Endometrium (tissue), 2 donors: ENCODE measurements around the gene UBE2QL1.

Experiments
- FAIRE-seq: peaks from 2 replicates; lab custom pipeline; 2012; peaks lifted over from hg19 to GRCh38; lab: Jason Lieb, UNC
- donor health status: control.
- donor health status: control.

Gene UBE2QL1

DNA sequence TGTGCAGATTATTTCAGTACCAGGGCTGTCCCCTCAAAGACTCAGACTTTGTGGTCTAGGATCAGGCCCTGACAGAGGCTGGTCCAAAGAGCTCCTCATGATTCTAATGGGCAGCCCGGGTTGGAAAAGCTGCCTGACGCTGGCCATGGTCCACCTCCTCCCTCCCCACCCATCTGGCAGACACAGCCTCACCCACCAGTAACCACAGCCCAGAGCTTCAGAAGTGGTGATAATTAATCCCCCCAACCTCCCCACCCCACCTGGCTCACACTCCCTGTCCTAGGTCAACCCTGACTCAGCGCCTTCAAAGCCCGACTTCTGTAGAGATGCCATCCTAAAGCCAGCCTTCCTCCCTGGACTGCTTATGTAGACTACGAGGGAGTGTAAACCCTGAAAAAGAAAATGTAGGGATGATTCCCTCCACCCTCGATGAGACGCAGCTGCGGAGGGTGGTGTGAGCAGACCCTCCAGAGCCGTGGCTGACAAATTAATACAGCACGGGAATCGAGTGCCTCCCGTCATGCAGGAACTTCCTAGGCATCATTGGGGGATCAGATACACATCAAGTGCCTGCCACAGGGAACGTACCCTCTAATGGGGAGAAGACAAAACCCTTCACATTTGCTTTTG is 7.0 kb downstream of the UBE2QL1 start:
- no peak for FAIRE-seq

DNA sequence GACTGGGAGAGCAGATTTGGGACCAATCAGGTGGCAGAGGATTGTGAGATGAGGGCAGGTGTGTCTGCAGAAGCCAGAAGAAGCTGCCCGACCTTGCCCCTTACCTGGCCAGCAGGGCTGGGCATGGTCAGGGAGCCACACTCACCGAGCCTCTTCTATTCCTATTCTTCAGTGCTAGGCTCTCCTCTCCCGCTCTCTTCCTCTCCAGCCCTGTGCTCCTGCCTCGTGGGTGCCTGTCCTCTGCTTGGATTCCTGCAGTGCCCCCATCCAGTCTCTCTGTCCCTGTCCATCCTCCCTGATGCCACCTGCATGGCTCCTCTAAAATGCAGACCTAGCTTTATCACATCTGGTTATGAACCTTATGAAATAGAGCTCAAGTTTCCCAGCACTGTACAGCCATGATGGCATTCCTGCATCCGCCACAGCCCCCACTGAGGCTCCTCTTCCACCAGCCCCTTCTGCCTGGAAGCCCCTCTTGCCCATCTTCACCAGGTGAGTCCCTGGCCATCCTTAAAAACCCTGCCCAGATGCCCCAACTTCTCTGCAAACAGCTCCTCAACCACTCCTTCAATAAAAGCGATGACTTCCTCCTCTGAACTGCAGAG is 8.2 kb downstream of the UBE2QL1 start:
- no peak for FAIRE-seq

DNA sequence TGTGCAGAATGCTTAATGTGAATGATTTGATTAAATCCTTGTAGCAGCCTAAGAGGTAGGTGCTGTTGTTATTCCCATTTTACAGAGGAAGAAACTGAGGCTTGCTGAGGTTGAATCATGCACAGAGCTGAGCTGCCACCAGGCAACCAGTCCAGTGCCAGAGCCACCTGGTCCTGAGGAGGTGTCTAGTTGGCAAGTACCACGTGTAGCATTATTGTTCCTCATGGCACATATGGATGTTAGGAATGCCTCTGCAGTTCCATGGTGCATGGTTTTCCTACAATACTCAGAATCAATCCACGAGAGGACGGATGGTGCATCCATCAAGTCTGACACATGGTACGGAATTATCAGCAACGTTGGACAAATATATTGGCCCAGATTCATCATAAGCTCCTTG is 8.9 kb downstream of the UBE2QL1 start:
- no peak for FAIRE-seq

DNA sequence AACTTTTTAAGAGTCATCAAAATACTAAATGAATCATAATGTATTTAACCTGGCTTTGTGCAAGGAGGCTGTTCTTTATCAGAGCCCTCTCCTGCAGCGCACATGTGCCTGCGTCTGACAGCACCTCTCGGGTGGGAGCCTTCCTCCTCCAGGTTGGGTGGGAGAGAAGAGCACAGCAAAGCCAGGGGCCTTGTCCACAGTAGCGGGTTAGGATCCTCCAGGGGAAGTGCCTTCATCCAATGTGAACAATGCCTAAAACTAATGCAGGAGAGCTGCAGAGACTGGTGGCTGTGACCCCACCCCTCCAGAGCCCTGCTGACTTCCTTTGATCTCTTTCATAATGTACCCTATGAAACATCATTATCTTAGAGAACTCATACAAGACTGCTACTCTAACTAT is 10.2 kb downstream of the UBE2QL1 start:
- no peak for FAIRE-seq

DNA sequence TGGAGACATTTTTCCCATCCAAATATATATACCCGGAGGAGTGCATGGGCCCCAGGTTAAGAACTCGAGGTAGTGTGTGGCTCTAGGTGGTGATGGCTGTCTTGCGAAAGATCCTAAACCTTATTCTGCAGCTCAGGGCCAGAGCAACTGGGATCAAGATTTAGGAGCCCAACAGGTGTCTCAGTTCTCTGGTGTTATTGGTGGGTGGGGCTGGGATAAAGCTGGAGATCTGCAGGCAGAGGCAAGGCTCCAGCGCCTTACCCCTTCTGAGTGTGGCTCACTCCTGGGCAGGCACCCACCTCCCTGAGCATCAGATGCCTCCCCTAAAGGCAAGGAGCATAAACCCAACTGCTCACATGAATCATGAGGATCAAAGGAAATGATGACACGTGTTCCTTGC is 11.2 kb downstream of the UBE2QL1 start:
- no peak for FAIRE-seq

DNA sequence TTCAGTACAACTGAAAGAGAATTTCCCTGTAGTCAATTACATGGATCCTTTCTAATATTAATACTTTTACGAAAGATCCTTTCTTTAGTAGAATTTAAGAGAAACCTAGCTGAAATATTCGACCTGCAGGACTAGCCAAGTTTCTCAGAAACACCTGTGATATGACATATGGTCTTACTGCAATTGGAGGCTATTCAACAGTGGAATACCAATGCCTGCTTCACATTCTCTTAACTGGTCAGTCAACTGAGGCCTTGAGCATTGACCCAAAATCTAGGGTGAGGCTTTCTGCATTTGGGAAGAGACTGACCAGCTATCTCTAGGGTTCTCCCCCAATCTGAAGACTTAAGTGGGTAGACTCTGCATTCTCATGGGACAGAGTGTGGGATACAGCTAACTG is 12.3 kb downstream of the UBE2QL1 start:
- no peak for FAIRE-seq

DNA sequence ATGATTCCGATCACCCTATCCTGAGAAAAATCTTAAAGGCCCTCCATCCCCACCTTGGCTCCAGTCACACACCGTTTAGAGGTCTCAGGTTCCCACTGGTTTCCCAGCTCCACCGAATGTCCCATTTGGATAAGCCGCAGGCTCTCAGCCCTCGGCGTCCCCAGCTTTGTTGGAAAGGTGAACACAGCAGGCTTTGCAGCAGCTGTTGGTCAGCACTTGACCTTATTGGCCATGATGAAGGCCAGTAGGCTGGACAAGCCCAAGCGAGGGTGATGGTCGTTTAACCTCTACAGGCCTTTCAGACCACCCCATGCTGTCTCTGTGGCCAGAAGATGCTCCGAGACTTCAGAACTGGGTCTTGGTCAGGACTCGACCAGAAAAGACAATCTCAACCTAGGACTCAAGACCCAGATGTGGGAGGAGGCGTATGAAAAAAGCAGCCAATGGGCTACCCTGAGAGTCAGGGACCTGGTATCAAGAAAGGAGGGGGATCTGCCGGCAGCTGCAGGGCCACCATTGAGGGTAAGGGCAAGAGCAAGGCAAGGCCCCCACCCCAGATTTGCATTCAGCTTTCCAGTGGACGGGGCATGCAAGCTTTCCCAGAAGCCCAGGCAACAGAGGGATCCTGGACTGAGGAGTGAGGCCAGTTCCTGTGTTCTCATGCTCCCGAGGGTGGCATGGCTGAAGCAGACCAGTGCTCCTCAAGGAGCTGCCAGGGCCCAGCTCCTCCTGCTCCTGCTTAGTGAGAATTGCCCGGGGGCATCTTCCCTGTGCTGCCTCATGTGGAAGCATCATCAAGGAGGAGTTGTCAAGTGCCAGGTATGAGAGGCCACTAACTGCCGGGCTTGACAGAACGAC is 13.4 kb downstream of the UBE2QL1 start:
- no peak for FAIRE-seq

DNA sequence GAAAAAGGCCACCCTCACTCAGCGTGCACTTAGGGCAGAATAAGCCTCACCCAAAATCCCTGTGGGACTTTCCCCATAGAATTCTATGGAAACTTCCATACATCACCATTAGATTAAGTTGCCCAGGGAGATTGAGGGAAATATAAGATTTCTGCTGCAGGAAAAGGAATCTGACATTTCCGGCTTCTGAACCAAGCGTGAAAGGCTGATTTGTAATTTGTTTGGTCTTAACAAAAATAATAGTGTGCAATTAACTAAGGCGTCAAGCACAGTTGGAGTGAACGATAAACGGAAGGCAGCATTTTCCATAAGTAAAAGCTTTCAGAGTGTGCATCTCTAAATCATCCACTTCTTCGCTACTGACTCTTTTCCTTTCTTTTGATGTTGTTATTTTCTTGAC is 14.0 kb downstream of the UBE2QL1 start:
- FAIRE-seq, result no peak

DNA sequence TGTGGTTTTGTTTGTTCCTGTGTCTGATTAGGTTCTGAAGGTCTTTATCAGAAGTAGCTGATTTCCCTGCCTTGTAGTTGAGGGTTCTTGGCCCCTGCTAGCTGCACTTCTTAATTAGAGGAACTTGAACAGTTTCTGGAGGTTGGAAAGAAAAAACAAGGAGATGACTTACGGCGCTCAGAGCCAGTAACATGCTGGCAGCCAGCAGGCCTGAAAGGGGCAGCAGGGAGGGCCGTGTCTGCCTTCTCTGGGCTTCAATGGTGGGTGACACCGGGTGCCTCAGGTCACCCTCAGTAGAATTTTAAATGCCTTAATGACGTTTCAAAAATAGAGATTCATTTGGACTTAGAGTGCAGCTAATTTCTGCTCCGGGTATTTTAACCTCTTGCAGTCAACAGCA is 15.8 kb downstream of the UBE2QL1 start:
- no peak for FAIRE-seq

DNA sequence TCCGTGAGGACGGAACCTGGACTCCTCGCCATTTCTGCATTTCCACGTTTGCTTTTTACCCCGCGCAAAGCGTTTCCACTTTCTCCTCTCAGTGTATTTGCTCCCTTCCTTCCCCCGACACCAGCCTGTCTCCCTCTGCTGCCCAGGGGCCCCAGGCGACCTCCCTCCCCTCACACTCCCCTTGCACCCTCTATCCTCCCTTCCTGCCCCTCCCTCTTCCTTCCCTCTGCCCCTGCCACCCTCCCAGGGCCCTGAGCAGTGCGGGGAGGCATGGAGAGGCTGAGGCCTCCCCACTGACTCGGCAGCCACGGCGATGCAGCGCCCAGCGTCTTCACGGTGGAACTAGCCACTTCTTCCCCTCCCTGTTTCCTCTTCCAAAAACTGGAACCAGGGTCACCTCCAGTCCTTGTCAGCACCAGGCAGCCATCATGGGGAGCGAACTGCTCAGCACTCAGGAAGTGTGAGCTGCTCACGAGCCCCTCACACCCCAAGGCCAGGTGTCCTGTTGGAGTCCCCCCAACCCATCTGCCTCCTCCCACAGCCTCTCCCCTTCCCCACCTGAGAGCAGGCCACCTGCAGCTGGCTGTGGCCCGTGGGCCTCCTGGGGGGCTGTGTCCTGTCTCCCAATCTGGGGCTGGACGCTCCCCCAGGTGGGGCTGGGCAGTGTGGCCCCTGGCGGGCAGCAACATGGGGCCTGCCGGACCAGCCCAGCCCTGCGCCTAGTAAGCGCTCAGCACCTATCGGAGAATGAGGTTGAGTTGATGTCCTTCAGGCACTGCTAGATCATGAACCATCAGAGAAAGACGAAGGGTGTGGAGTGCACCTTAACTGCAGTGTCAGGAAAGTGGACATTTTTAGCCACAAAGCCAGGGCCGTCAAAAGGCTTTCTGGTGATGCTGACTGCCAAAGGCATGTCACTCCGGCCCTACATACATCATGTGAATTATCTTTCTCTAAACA is 17.5 kb downstream of the UBE2QL1 start:
- FAIRE-seq, result no peak

DNA sequence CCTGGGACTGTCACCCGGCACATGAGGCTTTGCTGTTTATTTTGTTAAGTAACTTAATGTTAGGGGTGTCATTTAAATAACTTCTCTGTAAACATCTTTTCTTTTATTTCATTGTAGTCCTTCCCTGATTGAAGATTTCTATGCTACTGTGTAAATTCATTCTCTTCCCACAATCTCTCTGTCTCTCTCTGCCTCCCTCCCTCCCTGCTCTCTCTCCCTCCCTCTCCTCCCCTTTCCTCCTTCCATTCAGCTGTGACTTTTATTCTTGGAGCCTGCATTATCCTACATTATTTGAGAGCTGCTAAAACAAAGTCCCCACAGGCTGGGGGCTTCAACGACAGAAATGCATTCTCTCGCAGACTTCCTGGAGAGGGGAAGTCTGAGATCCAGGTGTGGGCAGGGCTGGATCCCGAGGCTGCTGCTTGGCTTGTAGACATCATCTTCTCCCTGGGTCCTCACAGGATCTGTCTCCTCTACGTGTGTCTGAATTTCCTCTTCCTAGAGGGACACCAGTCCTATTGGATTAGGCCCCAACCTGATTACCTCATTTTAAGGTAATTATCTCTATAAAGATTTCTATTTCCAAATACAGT is 18.4 kb downstream of the UBE2QL1 start:
- no peak for FAIRE-seq

DNA sequence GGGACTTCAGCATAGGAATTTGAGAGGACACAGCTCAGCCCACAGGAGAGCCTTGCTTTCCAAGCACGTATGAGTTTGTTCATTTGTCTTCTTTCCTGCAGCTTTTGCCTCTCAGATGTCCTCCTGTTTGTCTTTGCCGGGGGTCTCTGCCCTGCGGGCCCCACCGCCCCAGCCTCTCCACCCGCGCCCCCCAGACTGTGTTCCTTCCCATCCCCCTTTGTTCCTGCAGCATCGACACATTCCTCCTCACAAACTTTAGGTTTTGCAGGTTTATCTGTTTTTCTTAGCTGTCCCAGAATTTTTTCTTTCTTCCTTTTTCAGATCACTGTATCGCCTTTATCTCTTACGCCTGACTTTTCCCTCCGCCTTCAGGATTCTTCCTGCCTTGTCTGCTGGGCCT is 18.9 kb downstream of the UBE2QL1 start:
- FAIRE-seq, result no peak

DNA sequence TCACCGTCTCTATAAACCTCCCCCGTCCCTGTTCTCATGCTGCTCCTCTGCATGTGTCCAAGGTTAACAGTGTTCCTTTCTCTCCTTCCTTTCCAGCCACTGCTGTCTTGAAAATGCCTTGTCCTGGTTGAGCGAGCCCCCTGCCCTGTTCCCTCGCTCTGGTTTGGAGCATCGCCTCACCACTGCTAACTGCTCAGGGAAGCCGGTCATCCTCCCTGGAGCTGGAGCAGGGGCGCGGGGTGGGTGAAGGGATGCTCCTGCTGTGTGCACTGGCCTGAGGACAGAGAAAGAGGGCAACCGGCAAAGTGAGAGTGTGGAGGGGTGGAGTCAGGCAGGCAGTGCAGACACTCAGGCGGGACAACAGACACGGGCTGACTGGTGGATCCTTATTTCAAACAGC is 19.4 kb downstream of the UBE2QL1 start:
- no peak for FAIRE-seq

DNA sequence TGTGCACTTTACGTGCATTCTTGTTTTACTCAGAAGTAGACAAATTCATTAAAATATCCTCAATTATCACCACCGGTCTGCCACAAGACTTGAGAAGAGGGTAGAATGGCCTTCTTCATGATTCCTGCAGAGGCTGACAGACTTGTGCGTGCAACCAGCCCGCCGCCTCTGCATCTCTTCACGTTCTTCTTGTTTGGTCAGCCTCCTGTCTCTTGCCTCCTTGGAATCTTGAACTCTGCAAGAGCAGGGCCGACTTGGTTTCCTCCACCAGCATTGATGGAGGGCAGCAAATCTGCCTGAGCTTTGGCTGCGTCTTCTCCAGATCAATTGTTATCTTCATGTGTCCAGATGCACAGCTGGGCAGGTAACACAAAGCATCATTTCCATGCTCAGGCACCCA is 20.2 kb downstream of the UBE2QL1 start:
- FAIRE-seq, result no peak

DNA sequence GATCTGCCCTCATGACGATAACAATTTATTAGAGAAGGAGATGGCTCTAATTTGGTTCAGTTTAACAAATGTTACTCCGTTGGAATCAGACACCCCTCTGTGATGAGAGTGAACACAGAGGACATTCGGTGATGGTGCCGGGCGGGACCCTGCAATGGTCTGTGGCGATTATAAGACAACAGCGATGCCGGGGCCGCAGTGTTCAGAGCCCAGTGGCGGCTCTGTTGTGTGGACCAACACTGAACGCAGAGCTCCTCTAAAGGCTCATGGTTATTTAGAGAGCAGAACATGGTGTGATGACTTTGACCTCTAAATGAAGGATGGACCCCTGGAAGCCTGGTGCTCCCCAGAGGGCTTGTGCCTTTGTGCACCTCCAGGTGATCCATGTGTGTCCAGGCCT is 21.2 kb downstream of the UBE2QL1 start:
- FAIRE-seq, result no peak

DNA sequence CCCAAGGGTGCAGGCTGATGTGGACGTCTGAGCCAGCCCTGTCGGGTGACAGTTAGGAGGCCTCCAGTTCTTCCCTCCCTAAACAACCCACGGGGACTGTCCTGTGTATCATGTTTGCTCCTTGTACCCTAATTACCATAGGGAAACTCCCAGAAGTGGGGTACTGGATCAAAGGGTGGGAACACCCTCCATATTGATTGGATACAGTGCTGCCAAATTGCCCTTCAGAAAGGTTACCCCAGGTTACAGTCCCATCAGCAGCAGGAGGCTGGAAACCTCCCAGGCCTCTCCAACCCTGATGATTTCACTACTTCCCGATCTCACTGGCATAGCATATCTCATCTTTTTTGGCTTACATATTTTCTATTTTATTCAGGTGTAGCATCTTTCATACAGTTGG is 22.0 kb downstream of the UBE2QL1 start:
- FAIRE-seq, result no peak

DNA sequence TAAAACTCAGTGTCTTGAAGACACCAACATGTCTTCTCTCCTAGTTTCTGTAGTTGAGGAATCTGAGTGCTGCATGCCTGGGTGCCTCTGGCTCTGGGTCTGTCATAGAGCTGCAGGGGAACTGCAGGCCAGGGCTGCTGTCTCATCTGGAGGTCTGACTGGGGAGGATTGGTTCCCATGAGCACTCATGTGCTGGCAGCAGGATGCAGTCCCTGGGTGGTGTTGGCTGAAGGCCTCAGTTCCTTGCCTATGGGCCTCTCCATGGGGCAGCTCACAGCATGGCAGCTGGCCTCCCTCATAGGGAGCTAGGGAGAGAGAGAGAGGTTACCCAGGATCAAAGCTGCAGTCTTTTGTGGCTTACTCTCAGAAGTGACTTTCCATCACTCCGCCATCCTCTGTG is 22.6 kb downstream of the UBE2QL1 start:
- FAIRE-seq, result no peak

DNA sequence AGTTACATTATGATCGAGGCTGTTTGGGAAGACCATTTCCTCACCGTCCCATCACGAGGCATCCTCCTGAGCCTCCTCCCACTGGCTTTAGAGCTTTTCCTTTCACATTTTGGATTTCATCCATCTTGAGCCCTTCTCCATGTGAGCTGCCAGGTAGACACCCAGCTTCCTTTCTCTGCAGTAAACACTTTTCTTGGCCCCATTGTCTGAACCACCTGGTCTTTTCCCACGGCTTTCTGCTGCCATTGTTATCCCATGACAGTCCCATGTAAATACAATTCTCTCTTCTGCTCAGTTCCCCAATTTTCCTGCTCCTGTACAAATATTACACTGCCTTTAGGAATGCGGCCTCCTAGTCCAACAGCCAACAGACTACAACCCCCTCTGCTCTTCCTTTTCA is 24.1 kb downstream of the UBE2QL1 start:
- FAIRE-seq, result no peak

DNA sequence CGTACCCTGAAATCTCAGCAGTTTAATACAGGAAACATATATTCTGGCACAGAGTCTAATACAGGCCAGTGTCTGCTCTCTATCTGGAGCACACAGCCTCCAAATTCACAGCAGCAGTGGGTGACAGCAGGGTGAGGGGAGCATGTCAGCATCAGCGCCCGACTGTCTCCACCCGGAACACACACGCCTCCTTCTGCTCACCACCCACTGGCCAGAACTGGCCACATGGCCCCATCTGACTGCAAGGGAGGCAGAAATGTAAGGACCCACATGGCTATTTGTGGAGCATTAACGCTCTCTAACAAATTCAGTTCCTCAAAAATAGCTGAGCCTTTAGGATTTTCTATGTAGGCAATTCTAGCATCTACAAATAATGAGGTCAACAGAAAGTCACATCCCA is 24.6 kb downstream of the UBE2QL1 start:
- FAIRE-seq, result no peak

DNA sequence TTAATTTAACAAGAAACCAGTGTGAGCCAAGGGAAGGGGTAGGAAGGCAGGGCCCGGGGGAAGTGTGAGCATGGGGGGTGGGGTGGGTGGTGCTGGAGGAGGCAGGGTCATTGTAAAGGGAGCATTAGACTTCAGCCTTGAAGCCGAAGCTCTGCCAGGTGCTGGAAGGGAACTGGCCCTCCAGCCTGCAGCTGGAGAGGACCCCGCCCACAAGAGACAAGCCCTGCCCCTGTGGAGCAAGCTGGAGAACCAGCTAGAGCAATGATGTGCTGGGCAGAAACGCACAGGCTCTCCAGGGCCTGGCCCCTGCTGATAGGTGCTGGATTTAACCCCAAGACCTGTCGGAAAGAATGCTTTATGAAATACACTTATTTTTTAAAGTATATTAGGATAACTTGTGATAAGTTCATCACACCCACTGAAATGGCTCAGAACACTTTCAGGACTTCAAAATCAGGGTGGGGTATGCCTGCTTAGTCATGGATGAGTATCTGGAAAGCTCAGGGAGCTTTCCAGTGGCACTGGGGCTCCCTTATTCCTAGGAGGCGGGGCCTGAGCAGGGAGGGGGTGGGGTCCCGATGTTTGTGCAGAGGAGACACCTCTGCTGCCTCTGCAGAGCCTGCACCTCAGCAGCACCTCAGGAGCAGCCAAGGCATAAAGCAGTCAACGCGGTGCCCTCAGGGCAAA is 27.1 kb downstream of the UBE2QL1 start:
- FAIRE-seq, result no peak

DNA sequence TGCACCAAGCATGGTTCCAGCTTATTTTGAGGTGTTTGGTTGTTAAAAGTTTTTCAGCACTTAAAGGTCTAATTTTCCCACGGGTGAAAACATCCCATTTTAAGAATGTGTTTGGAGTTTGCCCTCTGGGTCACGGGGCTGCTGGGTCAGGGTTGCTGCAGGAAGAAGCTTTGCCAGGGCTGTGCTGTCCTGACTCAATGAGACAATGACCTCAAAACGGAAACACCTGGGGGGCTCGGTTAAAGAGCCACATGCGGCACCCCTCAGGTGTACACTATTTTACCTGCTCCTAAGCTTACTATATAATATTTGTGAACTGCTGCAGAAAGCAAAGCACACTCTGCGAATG is 27.6 kb downstream of the UBE2QL1 start:
- FAIRE-seq, result no peak

DNA sequence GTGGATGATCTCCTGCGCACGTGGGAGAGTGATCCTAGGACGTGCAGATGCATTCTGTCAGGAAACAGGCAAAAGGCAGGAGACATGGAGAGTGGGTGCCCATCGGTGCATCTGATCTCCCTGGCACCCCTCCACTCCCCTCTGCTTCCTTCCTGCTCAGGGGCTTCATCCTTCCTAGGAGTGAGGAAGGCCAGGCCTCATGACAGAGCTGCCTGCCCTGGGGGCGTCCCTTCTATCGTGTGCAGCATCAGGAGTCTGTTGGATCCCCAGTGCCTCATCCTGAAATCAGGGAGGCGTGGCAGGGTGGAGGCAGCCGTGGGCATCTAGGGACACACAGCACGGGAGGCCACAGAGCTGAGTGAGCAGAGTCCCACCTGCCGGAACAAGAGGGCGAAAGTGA is 30.1 kb downstream of the UBE2QL1 start:
- no peak for FAIRE-seq
